ENCODE measurements around the gene MGP. TPM values are rescaled to one million over a fixed set of nuclear protein-coding genes. Genes with fewer than 3 reads are reported as not detected.

Gene MGP
- total RNA-seq, 2 experiments from 2014 or later = not detected

GRCh38 chr12:14858513-14858912 lies 27.1 kb downstream of the MGP start:
- H3K9me3 ChIP-seq (ENCODE audit: low read length) = peaks cover 15% of the 10 kb centered on the region; the same call in 1 of the 2 replicates
- no TSS peak for BruUV-seq (replicated peaks)
- CTCF ChIA-PET (ENCODE audit: unreplicated experiment) = no interaction called here
- intact Hi-C loops (cut with micrococcal nuclease; ENCODE audit: unreplicated experiment) = no loop called here
- H3K4me1 ChIP-seq (ENCODE audit: insufficient read depth, low read length, poor library complexity, severe bottlenecking) = peaks cover 32% of the 10 kb centered on the region
- H3K36me3 ChIP-seq (ENCODE audit: insufficient read depth, low read length) = no peaks in the 10 kb centered on the region
- H3K4me3 ChIP-seq (ENCODE audit: low read depth, low read length, poor library complexity, severe bottlenecking) = no peak overlapping the region
- no peaks in the 10 kb centered on the region for H3K9me2 ChIP-seq (ENCODE audit: insufficient read depth, low read length)
- no peak overlapping the region for H3K4me2 ChIP-seq (ENCODE audit: low read length)
- no peaks in the 10 kb centered on the region for H4K20me1 ChIP-seq (ENCODE audit: insufficient read depth, low read length)
- POLR2A ChIA-PET = interaction anchor here (0.7 to 2.0 kb wide), 4 partner anchors 10 to 20 kb away, joined by 4 to 7 read pairs (median 6); no protein-coding TSS in a partner anchor
- no peak overlapping the region for H3K27ac ChIP-seq (ENCODE audit: low read depth, low read length, poor library complexity, severe bottlenecking)
- H3K79me2 ChIP-seq (ENCODE audit: insufficient read depth, low read depth, low read length) = no peaks in the 10 kb centered on the region
- no peak for DNase-seq (ENCODE audit: low spot score)
- TF ChIP-seq, protein P1, sequence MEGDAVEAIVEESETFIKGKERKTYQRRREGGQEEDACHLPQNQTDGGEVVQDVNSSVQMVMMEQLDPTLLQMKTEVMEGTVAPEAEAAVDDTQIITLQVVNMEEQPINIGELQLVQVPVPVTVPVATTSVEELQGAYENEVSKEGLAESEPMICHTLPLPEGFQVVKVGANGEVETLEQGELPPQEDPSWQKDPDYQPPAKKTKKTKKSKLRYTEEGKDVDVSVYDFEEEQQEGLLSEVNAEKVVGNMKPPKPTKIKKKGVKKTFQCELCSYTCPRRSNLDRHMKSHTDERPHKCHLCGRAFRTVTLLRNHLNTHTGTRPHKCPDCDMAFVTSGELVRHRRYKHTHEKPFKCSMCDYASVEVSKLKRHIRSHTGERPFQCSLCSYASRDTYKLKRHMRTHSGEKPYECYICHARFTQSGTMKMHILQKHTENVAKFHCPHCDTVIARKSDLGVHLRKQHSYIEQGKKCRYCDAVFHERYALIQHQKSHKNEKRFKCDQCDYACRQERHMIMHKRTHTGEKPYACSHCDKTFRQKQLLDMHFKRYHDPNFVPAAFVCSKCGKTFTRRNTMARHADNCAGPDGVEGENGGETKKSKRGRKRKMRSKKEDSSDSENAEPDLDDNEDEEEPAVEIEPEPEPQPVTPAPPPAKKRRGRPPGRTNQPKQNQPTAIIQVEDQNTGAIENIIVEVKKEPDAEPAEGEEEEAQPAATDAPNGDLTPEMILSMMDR (conservative IDR thresholded peaks at IDR 0.05; ENCODE audit: low read length) = no peak
- no peak for TF ChIP-seq EZH2phosphoT487 (IDR thresholded peaks at IDR 0.05; ENCODE audit: borderline replicate concordance, low read depth, low read length)
- peak overlapping the region; percentile 60 for H2AFZ ChIP-seq (ENCODE audit: low read length)

- TF ChIP-seq, protein P1 (conservative IDR thresholded peaks at IDR 0.05; ENCODE audit: low read length) = peak; percentile 41; the same call in 1 of the 2 replicates
- no peak for TF ChIP-seq EZH2phosphoT487 (IDR thresholded peaks at IDR 0.05; ENCODE audit: borderline replicate concordance, low read depth, low read length)
- Histone ChIP-seq H2AFZ (ENCODE audit: low read length) (peak overlapping the region; percentile 90), H4K20me1 (ENCODE audit: insufficient read depth, low read length) (no peaks in the 10 kb centered on the region), H3K36me3 (ENCODE audit: insufficient read depth, low read length) (no peaks in the 10 kb centered on the region), H3K79me2 (ENCODE audit: insufficient read depth, low read depth, low read length) (no peaks in the 10 kb centered on the region), H3K4me1 (ENCODE audit: insufficient read depth, low read length, poor library complexity, severe bottlenecking) (peaks cover 32% of the 10 kb centered on the region), H3K4me3 (ENCODE audit: low read depth, low read length, poor library complexity, severe bottlenecking) (peak overlapping the region; percentile 13), H3K9me2 (ENCODE audit: insufficient read depth, low read length) (no peaks in the 10 kb centered on the region), H3K4me2 (ENCODE audit: low read length) (peak overlapping the region; percentile 65), H3K27ac (ENCODE audit: low read depth, low read length, poor library complexity, severe bottlenecking) (peak overlapping the region; percentile 48), H3K9me3 (ENCODE audit: low read length) (peaks cover 8% of the 10 kb centered on the region; the same call in 1 of the 2 replicates)
- DNase-seq (ENCODE audit: low spot score) = peak; percentile 64
- no TSS peak for BruUV-seq (replicated peaks)
- POLR2A ChIA-PET = interaction anchor here (0.8 to 3.0 kb wide), 5 partner anchors 20 to 136 kb away, joined by 3 to 13 read pairs (median 5); no protein-coding TSS in a partner anchor
- intact Hi-C loops (cut with micrococcal nuclease; ENCODE audit: unreplicated experiment) = no loop called here
- CTCF ChIA-PET (ENCODE audit: unreplicated experiment) = no interaction called here
These were observed 31.0 kb downstream of the MGP start for GRCh38 chr12:14854586-14855183.

DNA sequence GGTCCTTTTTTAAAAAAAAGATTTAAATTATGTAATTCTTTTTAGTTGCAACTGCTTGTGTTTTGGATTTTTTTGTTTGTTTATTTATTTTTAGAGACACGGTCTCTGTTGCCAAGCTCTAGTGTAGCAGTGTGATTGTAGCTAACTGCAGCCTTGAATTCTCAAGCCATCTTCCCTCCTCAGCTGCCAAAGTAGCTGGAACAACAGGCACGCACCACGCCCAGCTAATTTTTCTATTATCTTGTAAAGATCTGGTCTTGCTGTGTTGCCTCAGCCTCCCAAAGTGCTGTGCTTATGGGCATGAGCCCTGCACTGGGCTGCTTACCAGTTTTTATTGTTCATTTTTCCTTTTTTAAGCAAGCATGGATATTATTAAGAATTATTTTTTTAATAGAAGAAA lies 31.7 kb downstream of the MGP start:
- Histone ChIP-seq H3K4me3 (ENCODE audit: low read depth, low read length, poor library complexity, severe bottlenecking) (no peak overlapping the region), H3K9me3 (ENCODE audit: low read length) (peaks cover 6% of the 10 kb centered on the region; the same call in 1 of the 2 replicates), H3K36me3 (ENCODE audit: insufficient read depth, low read length) (no peaks in the 10 kb centered on the region), H3K4me1 (ENCODE audit: insufficient read depth, low read length, poor library complexity, severe bottlenecking) (peaks cover 32% of the 10 kb centered on the region), H3K79me2 (ENCODE audit: insufficient read depth, low read depth, low read length) (no peaks in the 10 kb centered on the region), H3K4me2 (ENCODE audit: low read length) (no peak overlapping the region), H3K27ac (ENCODE audit: low read depth, low read length, poor library complexity, severe bottlenecking) (no peak overlapping the region), H2AFZ (ENCODE audit: low read length) (0 out of 2 replicates have a peak overlapping the region, but pooled peaks have one; percentile 90), H4K20me1 (ENCODE audit: insufficient read depth, low read length) (no peaks in the 10 kb centered on the region), H3K9me2 (ENCODE audit: insufficient read depth, low read length) (no peaks in the 10 kb centered on the region)
- CTCF ChIA-PET (ENCODE audit: unreplicated experiment) = no interaction called here
- POLR2A ChIA-PET = interaction anchor here (0.5 to 3.0 kb wide), 3 partner anchors 20 to 137 kb away, joined by 3 to 13 read pairs (median 5); no protein-coding TSS in a partner anchor
- BruUV-seq (replicated peaks) = no TSS peak
- intact Hi-C loops (cut with micrococcal nuclease; ENCODE audit: unreplicated experiment) = no loop called here
- DNase-seq (ENCODE audit: low spot score) = no peak
- TF ChIP-seq, protein P1 (conservative IDR thresholded peaks at IDR 0.05; ENCODE audit: low read length) = no peak
- no peak for TF ChIP-seq EZH2phosphoT487 (IDR thresholded peaks at IDR 0.05; ENCODE audit: borderline replicate concordance, low read depth, low read length)

Data from OCI-LY7 (cell line).